ENCODE data around the gene E2F4. TPM values are rescaled to one million over a fixed set of nuclear protein-coding genes. Genes with fewer than 3 reads are reported as not detected.

Gene E2F4
- total and polyA plus RNA-seq, 2 of the 13 experiments (the other 11 are each of a cell fraction or from before 2014, with no cell fraction given): 84.8 to 91.2 TPM

- TF ChIP-seq ZNF142 (CRISPR knock-in tag; IDR thresholded peaks at IDR 0.05): peak; percentile 46; the same call in 1 of the 2 replicates
- TF ChIP-seq RAD21 (CRISPR knock-in tag; IDR thresholded peaks at IDR 0.05): 0 out of 2 replicates have a peak, but pooled peaks have one; percentile 24
- 0 out of 2 replicates have a peak, but pooled peaks have one; percentile 29 for TF ChIP-seq REPIN1 (CRISPR knock-in tag; IDR thresholded peaks at IDR 0.05; ENCODE audit: borderline replicate concordance, low read depth)
- TF ChIP-seq ZNF781 (CRISPR knock-in tag; IDR thresholded peaks at IDR 0.05; ENCODE audit: borderline replicate concordance, not compliant biosample characterization): peak; percentile 27
- TF ChIP-seq ZNF580 (CRISPR knock-in tag; IDR thresholded peaks at IDR 0.05; ENCODE audit: borderline replicate concordance, low read depth): 0 out of 2 replicates have a peak, but pooled peaks have one; percentile 21
- 0 out of 2 replicates have a peak, but pooled peaks have one; percentile 26 for TF ChIP-seq ZNF546 (CRISPR knock-in tag; conservative IDR thresholded peaks at IDR 0.05)
- TF ChIP-seq BCL3 (CRISPR knock-in tag; IDR thresholded peaks at IDR 0.05): 0 out of 2 replicates have a peak, but pooled peaks have one; percentile 33
- TF ChIP-seq HOXA5 (CRISPR knock-in tag; IDR thresholded peaks at IDR 0.05): no peak
- TF ChIP-seq ZNF704 (CRISPR knock-in tag; IDR thresholded peaks at IDR 0.05; ENCODE audit: borderline replicate concordance): no peak
- no peak for TF ChIP-seq ZSCAN20 (CRISPR knock-in tag; IDR thresholded peaks at IDR 0.05; ENCODE audit: borderline replicate concordance)
- no peak for TF ChIP-seq CBX1 (IDR thresholded peaks at IDR 0.05; ENCODE audit: low read depth)
- TF ChIP-seq BHLHE40 (IDR thresholded peaks at IDR 0.05; ENCODE audit: low read length): no peak
- TF ChIP-seq ATRX (CRISPR knock-in tag; IDR thresholded peaks at IDR 0.05; ENCODE audit: borderline replicate concordance): no peak
- peak; percentile 38; the same call in 1 of the 2 replicates for TF ChIP-seq SP4 (CRISPR knock-in tag; IDR thresholded peaks at IDR 0.05)
- TF ChIP-seq MAZ (IDR thresholded peaks at IDR 0.05; ENCODE audit: borderline replicate concordance, low read depth, low read length): no peak
- TF ChIP-seq MAZ (CRISPR knock-in tag; IDR thresholded peaks at IDR 0.05; ENCODE audit: low read depth): peak; percentile 72; the same call in 1 of the 2 replicates
- TF ChIP-seq ZNF496 (CRISPR knock-in tag; IDR thresholded peaks at IDR 0.05; ENCODE audit: insufficient replicate concordance): no peak
- TF ChIP-seq CBFB (CRISPR knock-in tag; IDR thresholded peaks at IDR 0.05): no peak
- TF ChIP-seq RBAK (CRISPR knock-in tag; IDR thresholded peaks at IDR 0.05): 0 out of 2 replicates have a peak, but pooled peaks have one; percentile 47
These were observed 15.5 kb downstream of the E2F4 start (continued) for GRCh38 chr16:67207249-67208091.
